HepG2 (cell line): ENCODE measurements around the gene KRTAP5-4. TPM values are rescaled to one million over a fixed set of nuclear protein-coding genes. Genes with fewer than 3 reads are reported as not detected.

ENCODE experiments used
- ATAC-seq: fragments of 200-7000 bp; cut with Tn5 transposase; 3 replicates; pipeline ENCODE4 v1.9.1; 2020; ENCODE audit warnings: mild to moderate bottlenecking, moderate library complexity
- BruUV-seq: library from RNA; stranded (reverse); fragments of 400-500 nt; replicated peaks from 2 replicates; lab custom pipeline; 2021; lab: Mats Ljungman, UMichigan
- CTCF ChIA-PET: fragments of 300-600 bp; formaldehyde crosslinking; extraction: SDS; loops from one replicate; lab custom pipeline; 2021; ENCODE audit warnings: low total read pairs, inconsistent platforms, low intra/inter-chr PET ratio; lab: Yijun Ruan, JAX
- POLR2A ChIA-PET: fragments of 350-600 bp; sonication (Branson Sonifier 250); formaldehyde crosslinking; loops from one replicate; lab custom pipeline; 2020; ENCODE audit warnings: antibody characterized with exemption, inconsistent platforms; lab: Yijun Ruan, JAX
- DNase-seq: peaks from one replicate; pipeline ENCODE4 v3.0.0-alpha.2; 2015; ENCODE audit warnings: low spot score
- FAIRE-seq: peaks from 3 replicates; lab custom pipeline; 2011; peaks lifted over from hg19 to GRCh38; lab: Jason Lieb, UNC
- H2AFZ ChIP-seq: one replicate; pipeline ENCODE4 v1.6.1; 2011; ENCODE audit warnings: low read length, inconsistent platforms
- H3K27ac ChIP-seq: fragments of 300-600 bp; 3 replicates; pipeline ENCODE4 v1.8.0; 2011; ENCODE audit warnings: mixed run types, mild to moderate bottlenecking, mixed read lengths, low read length, inconsistent platforms; ENCODE audit not compliant: insufficient read depth; ENCODE audit errors: extremely low read length
- H3K27me3 ChIP-seq, 2 experiments: fragments of 200-600 bp in 1 of 2; 2 replicates in 1 of 2; 3 replicates in 1 of 2; pipeline versions ENCODE4 v1.6.0 to v1.8.0; 2011; ENCODE audit warnings: low read length in 2 of 2, mild to moderate bottlenecking in 2 of 2, moderate library complexity in 2 of 2, inconsistent platforms in 1 of 2; ENCODE audit not compliant: insufficient read depth in 2 of 2, control insufficient read depth in 1 of 2
- H3K36me3 ChIP-seq, 2 experiments: fragments of 200-600 bp in 1 of 2; replicated peaks in 1 of 2; 2 replicates in 1 of 2; 3 replicates in 1 of 2; pipeline versions ENCODE4 v1.5.1 to v1.8.0; 2011; ENCODE audit warnings: low read length in 2 of 2, inconsistent platforms in 1 of 2; ENCODE audit not compliant: insufficient read depth in 2 of 2, control insufficient read depth in 1 of 2
- H3K4me1 ChIP-seq: 2 replicates; pipeline ENCODE4 v1.5.1; 2012; ENCODE audit warnings: low read length, inconsistent platforms; ENCODE audit not compliant: insufficient read depth
- H3K4me2 ChIP-seq: 2 replicates; pipeline ENCODE4 v1.6.0; 2011; ENCODE audit warnings: low read depth, low read length, inconsistent platforms
- H3K4me3 ChIP-seq, 3 experiments: fragments of 200-600 bp in 1 of 3; sonication (generic), shearing (Covaris generic) in 1 of 3; replicated peaks in 1 of 3; 2 replicates each; pipeline ENCODE4 v1.5.1; 2011 to 2016; ENCODE audit warnings: low read length in 3 of 3, inconsistent platforms in 2 of 3, low read depth in 2 of 3, mild to moderate bottlenecking in 2 of 3, control low read depth in 1 of 3, mixed read lengths in 1 of 3; ENCODE audit not compliant: insufficient read depth in 1 of 3
- H3K79me2 ChIP-seq: one replicate; pipeline ENCODE4 v1.6.1; 2011; ENCODE audit warnings: low read length, inconsistent platforms; ENCODE audit not compliant: insufficient read depth
- H3K9ac ChIP-seq: 2 replicates; pipeline ENCODE4 v1.6.0; 2011; ENCODE audit warnings: mild to moderate bottlenecking, low read depth, low read length, inconsistent platforms; ENCODE audit not compliant: insufficient read depth
- H3K9me3 ChIP-seq: 2 replicates; pipeline ENCODE4 v1.5.1; 2012; ENCODE audit warnings: mild to moderate bottlenecking, low read length
- H4K20me1 ChIP-seq: 2 replicates; pipeline ENCODE4 v1.6.0; 2011; ENCODE audit warnings: inconsistent platforms, mild to moderate bottlenecking, low read length, moderate library complexity; ENCODE audit not compliant: insufficient read depth
- CENPBD1 ChIP-seq: sonication (generic); formaldehyde crosslinking; IDR thresholded peaks from 2 replicates; pipeline ENCODE4 v1.8.0; 2022; ENCODE audit warnings: missing genetic modification reagents, low read depth, mild to moderate bottlenecking, borderline replicate concordance
- EP300 ChIP-seq, 3 experiments: sonication (generic) in 1 of 3; formaldehyde crosslinking in 1 of 3; IDR thresholded peaks; 2 replicates each; pipeline versions ENCODE4 v1.5.1 to v1.6.1; 2011 to 2020; ENCODE audit warnings: low read depth in 2 of 3, low read length in 2 of 3, borderline replicate concordance in 1 of 3, improper control_type of control experiment in 1 of 3, mild to moderate bottlenecking in 1 of 3, missing genetic modification reagents in 1 of 3, moderate library complexity in 1 of 3
- ESRRA ChIP-seq: sonication (generic); formaldehyde crosslinking; IDR thresholded peaks from 2 replicates; pipeline ENCODE4 v1.5.1; 2020; ENCODE audit warnings: mild to moderate bottlenecking, low read depth, missing genetic modification reagents
- FOXK1 ChIP-seq: sonication (generic); formaldehyde crosslinking; IDR thresholded peaks from 2 replicates; pipeline ENCODE4 v1.4.0; 2020; ENCODE audit warnings: low read depth, missing genetic modification reagents, borderline replicate concordance
- HOMEZ ChIP-seq: IDR thresholded peaks from 2 replicates; pipeline ENCODE4 v1.6.1; 2016; ENCODE audit warnings: low read depth
- PITX1 ChIP-seq: sonication (generic); formaldehyde crosslinking; IDR thresholded peaks from 2 replicates; pipeline ENCODE4 v1.5.1; 2020; ENCODE audit warnings: mild to moderate bottlenecking, missing genetic modification reagents
- RARA ChIP-seq: IDR thresholded peaks from 2 replicates; pipeline ENCODE4 v1.6.1; 2016; ENCODE audit warnings: missing genetic modification reagents, missing compliant biosample characterization
- RFX5 ChIP-seq: IDR thresholded peaks from 2 replicates; pipeline ENCODE4 v1.6.1; 2011; ENCODE audit warnings: low read depth, low read length, improper control_type of control experiment
- RXRA ChIP-seq: sonication (generic); formaldehyde crosslinking; IDR thresholded peaks from 2 replicates; pipeline ENCODE4 v1.5.1; 2020; ENCODE audit warnings: missing genetic modification reagents
- THRA ChIP-seq: sonication (generic); formaldehyde crosslinking; IDR thresholded peaks from 2 replicates; pipeline ENCODE4 v1.4.0; 2020; ENCODE audit warnings: missing genetic modification reagents, borderline replicate concordance
- ZNF101 ChIP-seq: sonication (generic); formaldehyde crosslinking; IDR thresholded peaks from 2 replicates; pipeline ENCODE4 v1.4.0; 2020; ENCODE audit warnings: mild to moderate bottlenecking, low read depth, missing genetic modification reagents, borderline replicate concordance
- ZNF564 ChIP-seq: sonication (generic); formaldehyde crosslinking; IDR thresholded peaks from 2 replicates; pipeline ENCODE4 v1.8.1; 2023; ENCODE audit warnings: mild to moderate bottlenecking, missing genetic modification reagents
- WGBS: methylation state at CpG from one replicate; pipeline ENCODE4 v1.1.6; 2017; ENCODE audit warnings: low lambda C conversion rate; 5-methylcytosine and 5-hydroxymethylcytosine counted together
- in situ Hi-C: cut with HindIII; loops from 2 replicates; pipeline ENCODE4 v1.10.0; 2017; ENCODE audit warnings: low pct_unique_long_range_greater_than_20kb; ENCODE audit not compliant: extremely low pct_ligation_motif_present
- intact Hi-C: fragments of 100-400 bp; cut with micrococcal nuclease; formaldehyde crosslinking; loops from one replicate; pipeline ENCODE4 v1.10.0; 2022; ENCODE audit not compliant: unreplicated experiment
- polyA plus RNA-seq, 8 experiments: library from polyadenylated mRNA; depleted of rRNA in 3 of 8; stranded (reverse) in 7 of 8; unstranded in 1 of 8; fragments of >200 nt; fragmentation: Illumina TruSeq in 4 of 8; extraction: Trizol in 4 of 8; gene quantifications; 2 replicates each; pipeline versions ENCODE4 v1.2.1 to v1.2.3, GENCODE V29; 2011 to 2016; ENCODE audit warnings: low read depth in 4 of 8, missing spikeins in 1 of 8, mixed read lengths in 1 of 8; ENCODE audit not compliant: insufficient read depth in 1 of 8
- total RNA-seq, 5 experiments: library from RNA; depleted of rRNA; stranded (reverse); fragments of >200 nt; fragmentation: Illumina TruSeq; extraction: Trizol; gene quantifications; 2 replicates each; pipeline ENCODE4 v1.2.3, GENCODE V29; 2016; ENCODE audit warnings: low read depth in 1 of 5

Gene KRTAP5-4
- total and polyA plus RNA-seq, 2 of the 13 experiments (the other 11 are each of a cell fraction or from before 2014, with no cell fraction given): not detected

GRCh38 chr11:1651411-1651980 is 29.6 kb upstream of the KRTAP5-4 start:
- intact Hi-C loops: loop anchor here (5.0 kb wide), 1 partner anchor 501 kb away; no protein-coding TSS in a partner anchor
- H3K4me3 ChIP-seq: no peak overlapping the region
- ATAC-seq (no peak), DNase-seq (no peak)
- in situ Hi-C loops: no loop called here
- no peak overlapping the region for H3K9ac ChIP-seq
- H3K27ac ChIP-seq: no peak overlapping the region
- ChIA-PET POLR2A (interaction anchor here (1.4 to 2.1 kb wide), 3 partner anchors 41 to 183 kb away, joined by 5 to 16 read pairs (median 6); no protein-coding TSS in a partner anchor), CTCF (interaction anchor here (2.1 to 4.9 kb wide), 4 partner anchors 42 to 500 kb away, joined by 10 to 37 read pairs (median 24); no protein-coding TSS in a partner anchor)
- no peak overlapping the region for H2AFZ ChIP-seq
- no peak overlapping the region for H3K4me2 ChIP-seq
- WGBS: 78% methylated on average over 7 of the region's 7 CpGs
- H3K27me3 ChIP-seq: peaks cover 0 to 9% of the 10 kb centered on the region in 2 experiments; a peak in 2 of 5 replicates
- no peaks in the 10 kb centered on the region for H3K9me3 ChIP-seq
- BruUV-seq: no TSS peak
- no peaks in the 10 kb centered on the region for H3K79me2 ChIP-seq
- H3K36me3 ChIP-seq: no peaks in the 10 kb centered on the region
- H4K20me1 ChIP-seq: no peaks in the 10 kb centered on the region
- TF ChIP-seq ZNF101 (CRISPR knock-in tag): no peak
- no peak for TF ChIP-seq EP300 (IDR thresholded peaks at IDR 0.05; ENCODE audit: low read depth in 2 of 2, low read length in 2 of 2)
- no peak for TF ChIP-seq EP300 (CRISPR knock-in tag; IDR thresholded peaks at IDR 0.05; ENCODE audit: borderline replicate concordance)
- no peak for TF ChIP-seq HOMEZ (CRISPR knock-in tag)
- TF ChIP-seq, all 625 proteins: peak for 0
- no peak for FAIRE-seq
- peaks cover 70% of the 10 kb centered on the region for H3K4me1 ChIP-seq

GRCh38 chr11:1650918-1651262 is 29.0 kb upstream of the KRTAP5-4 start:
- H3K27ac ChIP-seq: no peak overlapping the region
- ChIA-PET CTCF (interaction anchor here (2.1 to 4.9 kb wide), 3 partner anchors 43 to 500 kb away, joined by 10 to 27 read pairs (median 21); no protein-coding TSS in a partner anchor), POLR2A (interaction anchor here (0.9 to 2.1 kb wide), 4 partner anchors 42 to 497 kb away, joined by 3 to 16 read pairs (median 4); no protein-coding TSS in a partner anchor)
- no peak overlapping the region for H2AFZ ChIP-seq
- H3K9me3 ChIP-seq: no peaks in the 10 kb centered on the region
- intact Hi-C loops (loop anchor here (5.0 kb wide), 1 partner anchor 501 kb away; no protein-coding TSS in a partner anchor), in situ Hi-C loops (no loop called here)
- H3K79me2 ChIP-seq: no peaks in the 10 kb centered on the region
- ATAC-seq: no peak
- DNase-seq: no peak
- WGBS: 10% methylated on average over 5 of the region's 5 CpGs
- BruUV-seq: no TSS peak
- H3K9ac ChIP-seq: no peak overlapping the region
- no peaks in the 10 kb centered on the region for H3K36me3 ChIP-seq
- no peak overlapping the region for H3K4me3 ChIP-seq
- peaks cover 0 to 12% of the 10 kb centered on the region in 2 experiments; a peak in 2 of 5 replicates for H3K27me3 ChIP-seq
- FAIRE-seq: no peak
- H3K4me1 ChIP-seq: peaks cover 67% of the 10 kb centered on the region
- peak overlapping the region; percentile 35; the same call in 1 of the 2 replicates for H3K4me2 ChIP-seq
- no peaks in the 10 kb centered on the region for H4K20me1 ChIP-seq
- TF ChIP-seq RXRA (CRISPR knock-in tag) (peak; percentile 47; the same call in 1 of the 2 replicates), RFX5 (0 out of 2 replicates have a peak, but pooled peaks have one; percentile 27), FOXK1 (no peak), PITX1 (0 out of 2 replicates have a peak, but pooled peaks have one; percentile 26), CENPBD1 (no peak), ESRRA (CRISPR knock-in tag) (peak; percentile 69), RARA (CRISPR knock-in tag) (peak; percentile 55), ZNF564 (CRISPR knock-in tag) (peak; percentile 98), THRA (CRISPR knock-in tag) (peak; percentile 11; the same call in 1 of the 2 replicates)
